ENCODE data around the gene IQSEC2. TPM values are rescaled to one million over a fixed set of nuclear protein-coding genes. Genes with fewer than 3 reads are reported as not detected.

Gene IQSEC2
- total and polyA plus RNA-seq, 2 of the 8 experiments (the other 6 are each of a cell fraction or from before 2014, with no cell fraction given) = 6.1 to 54.9 TPM

DNA sequence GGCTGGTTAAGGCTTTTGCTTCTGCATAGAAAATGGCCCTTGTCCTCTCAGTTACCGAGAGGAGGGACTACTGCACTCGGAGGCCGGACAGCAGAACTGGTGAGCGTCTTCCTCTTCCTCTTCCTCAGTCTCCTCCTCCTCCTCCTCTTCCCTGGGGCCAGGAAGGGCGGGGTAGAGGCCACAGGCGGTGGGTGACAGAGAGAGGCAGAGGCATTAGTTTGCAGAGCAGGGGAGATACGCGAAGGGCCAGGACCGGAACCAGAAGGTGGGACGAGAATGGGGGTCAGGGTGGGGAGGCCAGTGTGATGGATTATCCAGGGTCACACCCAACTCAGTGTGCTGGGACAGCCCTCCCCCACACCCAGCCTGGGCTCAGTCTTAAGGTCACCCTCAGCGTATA lies 14.5 kb downstream of the IQSEC2 start:
- H4K8ac ChIP-seq (ENCODE audit: extremely low read depth, insufficient read depth, low read length) = no peak overlapping the region; the same call in 1 of the 2 replicates
- no peak overlapping the region for H2AK5ac ChIP-seq (ENCODE audit: low read depth, low read length)
- H2BK120ac ChIP-seq (replicated peaks; ENCODE audit: low read depth, low read length) = no peak overlapping the region
- H2BK20ac ChIP-seq (ENCODE audit: low read length) = no peak overlapping the region
- no peak overlapping the region for H2BK12ac ChIP-seq (ENCODE audit: low read depth, low read length)
- DNase-seq (ENCODE audit: low read depth in 1 of 2, low spot score in 2 of 2) (no peak), FAIRE-seq (no peak)
- no peaks in the 10 kb centered on the region for H3K4me1 ChIP-seq (replicated peaks in 1 of 4; ENCODE audit: control insufficient read depth in 3 of 4, insufficient read depth in 4 of 4, low read length in 3 of 4)
- H3K4ac ChIP-seq (replicated peaks; ENCODE audit: insufficient read length, low read depth, low read length) = no peak overlapping the region
- no peak overlapping the region for H2BK15ac ChIP-seq (ENCODE audit: low read length)
- no peak overlapping the region for H3K4me2 ChIP-seq (ENCODE audit: insufficient read depth in 1 of 2, low read depth in 2 of 2, low read length in 2 of 2)
- H4K5ac ChIP-seq (ENCODE audit: insufficient read length, low read depth, low read length) = no peak overlapping the region
- no peak overlapping the region for H3K27ac ChIP-seq (ENCODE audit: low read depth, low read length)
- H3K79me2 ChIP-seq (ENCODE audit: control insufficient read depth in 1 of 2, insufficient read depth in 2 of 2, low read length in 2 of 2) = no peaks in the 10 kb centered on the region
- H2AFZ ChIP-seq (ENCODE audit: low read length) = no peak overlapping the region
- H4K91ac ChIP-seq (replicated peaks; ENCODE audit: insufficient read length, low read length) = no peak overlapping the region
- WGBS, 2 experiments (ENCODE audit: extremely low coverage in 1 of 2, insufficient coverage in 1 of 2, insufficient read length in 1 of 2, insufficient replicate concordance in 2 of 2, low coverage in 1 of 2, low lambda C conversion rate in 2 of 2, missing lambda C conversion rate in 1 of 2) = no CpG with 5 or more reads among the region's 11 CpGs
- no peak overlapping the region for H3K9ac ChIP-seq (replicated peaks in 1 of 4; ENCODE audit: extremely low read depth in 1 of 4, low read depth in 3 of 4, low read length in 3 of 4)
- H3K23me2 ChIP-seq (ENCODE audit: low read depth, low read length) = no peaks in the 10 kb centered on the region
- no peak overlapping the region for H3K56ac ChIP-seq (replicated peaks; ENCODE audit: insufficient read length, low read depth, low read length)
- no peak overlapping the region for H3K14ac ChIP-seq (ENCODE audit: insufficient read length)
- ChIA-PET CTCF (ENCODE audit: partially characterized antibody) (no interaction called here), POLR2A (ENCODE audit: partially characterized antibody) (no interaction called here)
- H3K4me3 ChIP-seq (ENCODE audit: extremely low read depth in 1 of 4, insufficient read depth in 2 of 4, low read depth in 3 of 4, low read length in 4 of 4) = no peak overlapping the region
- H4K20me1 ChIP-seq (replicated peaks in 1 of 2; ENCODE audit: control insufficient read depth in 1 of 2, insufficient read depth in 2 of 2, low read length in 2 of 2) = no peaks in the 10 kb centered on the region
- H3K36me3 ChIP-seq (ENCODE audit: control insufficient read depth in 2 of 4, insufficient read depth in 4 of 4, low read length in 3 of 4) = no peaks in the 10 kb centered on the region
- no peaks in the 10 kb centered on the region for H3K9me3 ChIP-seq (ENCODE audit: insufficient read depth in 2 of 2, low read depth in 1 of 2, low read length in 1 of 2)
- H2BK5ac ChIP-seq (ENCODE audit: low read depth, low read length) = no peak overlapping the region
- H3K23ac ChIP-seq (ENCODE audit: insufficient read length) = no peak overlapping the region
- no peak for TF ChIP-seq EP300 (IDR thresholded peaks at IDR 0.05; ENCODE audit: borderline replicate concordance in 1 of 2, low read depth in 2 of 2, low read length in 2 of 2)
- TF ChIP-seq CBX8 (IDR thresholded peaks at IDR 0.05; ENCODE audit: borderline replicate concordance, low read depth, low read length) = no peak
- H3K18ac ChIP-seq (ENCODE audit: extremely low read depth, low read length) = no peak overlapping the region
- H3K27me3 ChIP-seq (replicated peaks in 1 of 4; ENCODE audit: control insufficient read depth in 3 of 4, extremely low read depth in 1 of 4, insufficient read depth in 3 of 4, low read length in 3 of 4) = no peaks in the 10 kb centered on the region
- H3K79me1 ChIP-seq (ENCODE audit: low read depth, low read length) = no peaks in the 10 kb centered on the region; the same call in 1 of the 2 replicates

Measured in H1 (cell line).